K562 (cell line): Measurements from ENCODE around the gene CLCF1. TPM values are rescaled to one million over a fixed set of nuclear protein-coding genes. Genes with fewer than 3 reads are reported as not detected.

Experiments
- CBX1 ChIP-seq: sonication (generic); IDR thresholded peaks from 2 replicates; pipeline ENCODE4 v1.6.1; 2016; ENCODE audit warnings: antibody characterized with exemption, low read depth, mild to moderate bottlenecking
- CREBBP ChIP-seq: IDR thresholded peaks from one replicate; pipeline ENCODE4 v1.6.1; 2012; ENCODE audit warnings: low read depth, mild to moderate bottlenecking, control low read depth, inconsistent platforms, low read length
- CREM ChIP-seq: IDR thresholded peaks from 2 replicates; pipeline ENCODE4 v1.6.1; 2014; ENCODE audit warnings: antibody characterized with exemption, low read depth
- NUFIP1 ChIP-seq: fragments of 450-650 bp; IDR thresholded peaks from 2 replicates; pipeline ENCODE4 v1.6.1; 2018; ENCODE audit not compliant: partially characterized antibody
- RBM22 ChIP-seq: fragments of 200-400 bp; formaldehyde crosslinking; IDR thresholded peaks from 2 replicates; pipeline ENCODE4 v1.6.1; 2018; ENCODE audit warnings: low read length, low read depth; ENCODE audit not compliant: poor library complexity, severe bottlenecking
- SNRNP70 ChIP-seq: fragments of 200-400 bp; formaldehyde crosslinking; optimal IDR thresholded peaks from 2 replicates; pipeline ENCODE3; 2017; ENCODE audit warnings: low read depth, low read length
- TAF7 ChIP-seq: fragments of 450-650 bp; IDR thresholded peaks from 2 replicates; pipeline ENCODE4 v1.6.1; 2016; ENCODE audit warnings: missing genetic modification characterization, missing compliant biosample characterization
- TARDBP ChIP-seq: fragments of 450-650 bp; IDR thresholded peaks from 2 replicates; pipeline ENCODE4 v1.6.1; 2016
- ZFP1 ChIP-seq: fragments of 450-650 bp; formaldehyde crosslinking; IDR thresholded peaks from 2 replicates; pipeline ENCODE4 v1.4.0; 2020; ENCODE audit warnings: mild to moderate bottlenecking, mixed read lengths
- ZNF316 ChIP-seq: fragments of 450-650 bp; IDR thresholded peaks from 2 replicates; pipeline ENCODE4 v1.6.1; 2016
- ZNF717 ChIP-seq: fragments of 250-450 bp; sonication (Bioruptor Pico); IDR thresholded peaks from 2 replicates; pipeline ENCODE4 v1.5.0; 2021
- ZZZ3 ChIP-seq: fragments of 450-650 bp; IDR thresholded peaks from 2 replicates; pipeline ENCODE4 v1.6.1; 2016; ENCODE audit warnings: antibody characterized with exemption, mild to moderate bottlenecking, moderate library complexity
- polyA plus RNA-seq, 8 experiments: library from polyadenylated mRNA; depleted of rRNA in 4 of 8; stranded (reverse) in 5 of 8; unstranded in 3 of 8; fragments of >200 nt; fragmentation: Nextera tagmentation in 2 of 8; fragmentation: Illumina TruSeq in 1 of 8; extraction: Ambion mirVana in 2 of 8; extraction: Trizol in 1 of 8; gene quantifications; 2 replicates each; pipeline versions ENCODE4 v1.2.1 to v1.2.3, GENCODE V29; 2011 to 2014; ENCODE audit warnings: inconsistent platforms in 1 of 8, missing spikeins in 1 of 8
- total RNA-seq, 7 experiments: library from RNA; depleted of rRNA in 6 of 7; stranded (reverse); fragments of >200 nt in 6 of 7; fragmentation: Illumina TruSeq in 2 of 7; extraction: Trizol in 2 of 7; gene quantifications; 2 replicates each; pipeline versions ENCODE4 v1.2.1 to v1.2.3, GENCODE V29; 2011 to 2021; ENCODE audit warnings: low replicate concordance in 1 of 7
- TF ChIP-seq, protein P1 (sequence below), 2 experiments: fragments of 450-650 bp; IDR thresholded peaks; 2 replicates each; pipeline ENCODE4 v1.6.1; 2018; ENCODE audit warnings: mild to moderate bottlenecking in 2 of 2, low read depth in 1 of 2; ENCODE audit not compliant: partially characterized antibody in 2 of 2
- TF ChIP-seq, protein P2 (sequence below): fragments of 450-650 bp; IDR thresholded peaks from 2 replicates; pipeline ENCODE4 v1.6.1; 2018; ENCODE audit warnings: mild to moderate bottlenecking, low read depth; ENCODE audit not compliant: partially characterized antibody
- TF ChIP-seq, protein P3 (sequence below): fragments of 250-450 bp; sonication (Bioruptor Pico); IDR thresholded peaks from 2 replicates; pipeline ENCODE4 v1.8.0; 2022; ENCODE audit warnings: moderate library complexity, mild to moderate bottlenecking, inconsistent platforms
- TF ChIP-seq, protein P4 (sequence below): fragments of 450-650 bp; IDR thresholded peaks from 2 replicates; pipeline ENCODE4 v1.6.1; 2016; ENCODE audit warnings: mild to moderate bottlenecking
- TF ChIP-seq, protein P5 (sequence below): fragments of 450-650 bp; formaldehyde crosslinking; IDR thresholded peaks from 2 replicates; pipeline ENCODE4 v1.4.0; 2022; ENCODE audit warnings: missing genetic modification characterization

CLCF1 gene
- total and polyA plus RNA-seq, 9 of the 15 experiments (the other 6 are each of a cell fraction or from before 2014, with no cell fraction given), result 0.49 to 5.8 (median 3.0) TPM

DNA sequence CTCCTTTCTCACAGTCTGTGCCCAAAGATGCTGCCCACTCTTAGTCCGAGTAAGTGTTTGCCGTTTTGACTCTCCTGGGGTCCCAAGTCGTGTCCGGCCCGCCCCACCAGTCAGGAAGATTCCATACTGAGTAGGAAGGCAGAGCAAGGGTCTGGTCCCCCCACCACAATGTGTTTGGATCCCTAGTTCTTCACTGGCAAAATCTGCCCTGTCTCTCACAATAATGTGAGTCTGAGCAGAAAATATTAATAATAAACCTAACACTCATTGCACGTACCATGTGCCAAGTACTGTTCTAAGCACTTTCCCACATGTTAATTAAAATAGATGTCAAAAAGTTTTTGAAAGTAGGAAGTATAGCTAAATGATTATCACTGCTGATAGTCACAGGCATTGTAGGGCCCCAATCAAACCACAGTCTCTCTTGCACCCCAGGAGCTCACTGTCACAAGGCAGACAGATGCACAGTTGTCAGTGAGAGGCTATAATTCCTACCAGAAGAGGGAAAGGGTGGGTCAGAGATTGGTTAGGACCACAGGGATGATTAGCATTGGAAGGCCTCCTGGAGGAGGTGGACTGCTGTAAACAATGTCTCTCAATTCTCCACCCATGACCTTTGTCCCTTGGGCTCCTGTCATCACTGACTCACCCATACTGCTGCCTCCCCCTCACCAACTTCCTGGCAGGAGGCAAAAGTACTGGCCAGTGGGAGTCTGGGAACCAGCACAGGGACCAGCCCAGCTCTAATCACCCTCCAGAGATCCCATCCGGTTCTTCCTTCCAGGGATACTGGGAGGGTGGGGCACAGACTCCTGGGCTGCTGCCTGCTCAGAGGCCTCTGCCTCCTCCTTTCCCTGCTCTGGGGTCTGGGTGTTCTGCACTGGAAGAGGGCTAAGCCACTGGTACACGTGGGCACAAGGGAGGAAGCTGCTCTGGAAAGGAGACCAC, 19.0 kb downstream of the CLCF1 start (continued):
- TF ChIP-seq, protein P1, sequence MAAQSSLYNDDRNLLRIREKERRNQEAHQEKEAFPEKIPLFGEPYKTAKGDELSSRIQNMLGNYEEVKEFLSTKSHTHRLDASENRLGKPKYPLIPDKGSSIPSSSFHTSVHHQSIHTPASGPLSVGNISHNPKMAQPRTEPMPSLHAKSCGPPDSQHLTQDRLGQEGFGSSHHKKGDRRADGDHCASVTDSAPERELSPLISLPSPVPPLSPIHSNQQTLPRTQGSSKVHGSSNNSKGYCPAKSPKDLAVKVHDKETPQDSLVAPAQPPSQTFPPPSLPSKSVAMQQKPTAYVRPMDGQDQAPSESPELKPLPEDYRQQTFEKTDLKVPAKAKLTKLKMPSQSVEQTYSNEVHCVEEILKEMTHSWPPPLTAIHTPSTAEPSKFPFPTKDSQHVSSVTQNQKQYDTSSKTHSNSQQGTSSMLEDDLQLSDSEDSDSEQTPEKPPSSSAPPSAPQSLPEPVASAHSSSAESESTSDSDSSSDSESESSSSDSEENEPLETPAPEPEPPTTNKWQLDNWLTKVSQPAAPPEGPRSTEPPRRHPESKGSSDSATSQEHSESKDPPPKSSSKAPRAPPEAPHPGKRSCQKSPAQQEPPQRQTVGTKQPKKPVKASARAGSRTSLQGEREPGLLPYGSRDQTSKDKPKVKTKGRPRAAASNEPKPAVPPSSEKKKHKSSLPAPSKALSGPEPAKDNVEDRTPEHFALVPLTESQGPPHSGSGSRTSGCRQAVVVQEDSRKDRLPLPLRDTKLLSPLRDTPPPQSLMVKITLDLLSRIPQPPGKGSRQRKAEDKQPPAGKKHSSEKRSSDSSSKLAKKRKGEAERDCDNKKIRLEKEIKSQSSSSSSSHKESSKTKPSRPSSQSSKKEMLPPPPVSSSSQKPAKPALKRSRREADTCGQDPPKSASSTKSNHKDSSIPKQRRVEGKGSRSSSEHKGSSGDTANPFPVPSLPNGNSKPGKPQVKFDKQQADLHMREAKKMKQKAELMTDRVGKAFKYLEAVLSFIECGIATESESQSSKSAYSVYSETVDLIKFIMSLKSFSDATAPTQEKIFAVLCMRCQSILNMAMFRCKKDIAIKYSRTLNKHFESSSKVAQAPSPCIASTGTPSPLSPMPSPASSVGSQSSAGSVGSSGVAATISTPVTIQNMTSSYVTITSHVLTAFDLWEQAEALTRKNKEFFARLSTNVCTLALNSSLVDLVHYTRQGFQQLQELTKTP (IDR thresholded peaks at IDR 0.05; ENCODE audit: low read depth in 1 of 2, partially characterized antibody in 2 of 2), result peak in 1 of 2 experiments; percentile 26
- no peak for TF ChIP-seq ZFP1 (CRISPR knock-in tag)
- no peak for TF ChIP-seq TAF7 (tag)
- no peak for TF ChIP-seq ZZZ3
- no peak for TF ChIP-seq SNRNP70
- TF ChIP-seq, protein P2, sequence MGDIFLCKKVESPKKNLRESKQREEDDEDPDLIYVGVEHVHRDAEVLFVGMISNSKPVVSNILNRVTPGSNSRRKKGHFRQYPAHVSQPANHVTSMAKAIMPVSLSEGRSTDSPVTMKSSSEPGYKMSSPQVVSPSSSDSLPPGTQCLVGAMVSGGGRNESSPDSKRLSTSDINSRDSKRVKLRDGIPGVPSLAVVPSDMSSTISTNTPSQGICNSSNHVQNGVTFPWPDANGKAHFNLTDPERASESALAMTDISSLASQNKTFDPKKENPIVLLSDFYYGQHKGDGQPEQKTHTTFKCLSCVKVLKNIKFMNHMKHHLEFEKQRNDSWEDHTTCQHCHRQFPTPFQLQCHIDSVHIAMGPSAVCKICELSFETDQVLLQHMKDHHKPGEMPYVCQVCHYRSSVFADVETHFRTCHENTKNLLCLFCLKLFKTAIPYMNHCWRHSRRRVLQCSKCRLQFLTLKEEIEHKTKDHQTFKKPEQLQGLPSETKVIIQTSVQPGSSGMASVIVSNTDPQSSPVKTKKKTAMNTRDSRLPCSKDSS, result no peak
- TF ChIP-seq CBX1, result no peak
- no peak for TF ChIP-seq ZNF316
- TF ChIP-seq, protein P3, sequence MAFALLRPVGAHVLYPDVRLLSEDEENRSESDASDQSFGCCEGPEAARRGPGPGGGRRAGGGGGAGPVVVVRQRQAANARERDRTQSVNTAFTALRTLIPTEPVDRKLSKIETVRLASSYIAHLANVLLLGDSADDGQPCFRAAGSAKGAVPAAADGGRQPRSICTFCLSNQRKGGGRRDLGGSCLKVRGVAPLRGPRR (CRISPR knock-in tag), result no peak
- peak; percentile 78 for TF ChIP-seq CREM
- TF ChIP-seq RBM22, result no peak
- no peak for TF ChIP-seq CREBBP
- TF ChIP-seq, protein P4, sequence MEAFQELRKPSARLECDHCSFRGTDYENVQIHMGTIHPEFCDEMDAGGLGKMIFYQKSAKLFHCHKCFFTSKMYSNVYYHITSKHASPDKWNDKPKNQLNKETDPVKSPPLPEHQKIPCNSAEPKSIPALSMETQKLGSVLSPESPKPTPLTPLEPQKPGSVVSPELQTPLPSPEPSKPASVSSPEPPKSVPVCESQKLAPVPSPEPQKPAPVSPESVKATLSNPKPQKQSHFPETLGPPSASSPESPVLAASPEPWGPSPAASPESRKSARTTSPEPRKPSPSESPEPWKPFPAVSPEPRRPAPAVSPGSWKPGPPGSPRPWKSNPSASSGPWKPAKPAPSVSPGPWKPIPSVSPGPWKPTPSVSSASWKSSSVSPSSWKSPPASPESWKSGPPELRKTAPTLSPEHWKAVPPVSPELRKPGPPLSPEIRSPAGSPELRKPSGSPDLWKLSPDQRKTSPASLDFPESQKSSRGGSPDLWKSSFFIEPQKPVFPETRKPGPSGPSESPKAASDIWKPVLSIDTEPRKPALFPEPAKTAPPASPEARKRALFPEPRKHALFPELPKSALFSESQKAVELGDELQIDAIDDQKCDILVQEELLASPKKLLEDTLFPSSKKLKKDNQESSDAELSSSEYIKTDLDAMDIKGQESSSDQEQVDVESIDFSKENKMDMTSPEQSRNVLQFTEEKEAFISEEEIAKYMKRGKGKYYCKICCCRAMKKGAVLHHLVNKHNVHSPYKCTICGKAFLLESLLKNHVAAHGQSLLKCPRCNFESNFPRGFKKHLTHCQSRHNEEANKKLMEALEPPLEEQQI, result no peak
- no peak for TF ChIP-seq ZNF717 (CRISPR knock-in tag)
- TF ChIP-seq TARDBP, result no peak
- TF ChIP-seq, protein P5, sequence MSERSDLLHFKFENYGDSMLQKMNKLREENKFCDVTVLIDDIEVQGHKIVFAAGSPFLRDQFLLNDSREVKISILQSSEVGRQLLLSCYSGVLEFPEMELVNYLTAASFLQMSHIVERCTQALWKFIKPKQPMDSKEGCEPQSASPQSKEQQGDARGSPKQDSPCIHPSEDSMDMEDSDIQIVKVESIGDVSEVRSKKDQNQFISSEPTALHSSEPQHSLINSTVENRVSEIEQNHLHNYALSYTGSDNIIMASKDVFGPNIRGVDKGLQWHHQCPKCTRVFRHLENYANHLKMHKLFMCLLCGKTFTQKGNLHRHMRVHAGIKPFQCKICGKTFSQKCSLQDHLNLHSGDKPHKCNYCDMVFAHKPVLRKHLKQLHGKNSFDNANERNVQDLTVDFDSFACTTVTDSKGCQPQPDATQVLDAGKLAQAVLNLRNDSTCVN, result no peak
- TF ChIP-seq NUFIP1, result peak; percentile 47
